SJCRH30 (cell line): ENCODE data around the gene CFHR3. TPM values are rescaled to one million over a fixed set of nuclear protein-coding genes. Genes with fewer than 3 reads are reported as not detected.
"Not testable (repeated sequence)": the region's sequence is repeated elsewhere in the genome, so short reads cannot be mapped to it uniquely, and the experiment has no call there.

ENCODE experiments used
- DNase-seq, 2 experiments: peaks; one replicate each; pipeline ENCODE4 v3.0.0-alpha.2; 2015 to 2020
- H3K27ac ChIP-seq: fragments of 250-450 bp; sonication (Bioruptor Pico); 2 replicates; pipeline ENCODE4 v1.5.1; 2020; ENCODE audit warnings: mild to moderate bottlenecking, moderate library complexity
- H3K27me3 ChIP-seq: fragments of 250-450 bp; sonication (Bioruptor Pico); 2 replicates; pipeline ENCODE4 v1.5.1; 2020; ENCODE audit warnings: mild to moderate bottlenecking, moderate library complexity
- H3K36me3 ChIP-seq: fragments of 250-450 bp; sonication (Bioruptor Pico); 2 replicates; pipeline ENCODE4 v1.5.1; 2020; ENCODE audit warnings: mild to moderate bottlenecking, moderate library complexity
- H3K4me1 ChIP-seq: fragments of 250-450 bp; sonication (Bioruptor Pico); 2 replicates; pipeline ENCODE4 v1.5.1; 2020; ENCODE audit warnings: mild to moderate bottlenecking, moderate library complexity
- H3K4me3 ChIP-seq: fragments of 250-450 bp; sonication (Bioruptor Pico); 2 replicates; pipeline ENCODE4 v1.5.1; 2020; ENCODE audit warnings: mild to moderate bottlenecking, moderate library complexity
- H3K9me3 ChIP-seq: fragments of 250-450 bp; sonication (Bioruptor Pico); replicated peaks from 2 replicates; pipeline ENCODE4 v1.5.1; 2020; ENCODE audit warnings: mild to moderate bottlenecking, moderate library complexity
- total RNA-seq: library from RNA; depleted of rRNA; stranded (reverse); fragments of >200 nt; shearing (Covaris generic); gene quantifications from 2 replicates; pipeline ENCODE4 v1.2.3, GENCODE V29; 2014; rRNA removed

Gene CFHR3
- total RNA-seq, 1 experiment from 2014 or later: 0.77 TPM

DNA sequence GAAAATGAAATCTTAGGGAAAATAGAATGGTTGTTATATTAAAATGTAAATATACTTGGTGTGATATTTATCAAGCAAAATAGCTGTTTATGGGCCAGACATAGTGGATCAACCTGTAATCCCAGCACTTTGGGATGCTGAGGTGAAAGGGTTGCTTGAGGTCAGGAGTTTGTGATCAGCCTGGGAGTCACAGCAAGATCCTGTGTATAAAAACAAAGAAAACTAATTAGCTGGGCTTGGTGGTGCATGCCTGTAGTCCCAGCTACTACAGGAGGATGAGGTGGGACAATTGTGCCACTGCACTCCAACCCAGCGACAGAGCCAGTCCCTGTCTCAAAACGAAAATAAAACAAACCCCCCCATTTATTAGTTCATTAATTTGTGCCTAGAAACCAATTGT lies 23.3 kb downstream of the CFHR3 start:
- Histone ChIP-seq H3K9me3 (no peaks in the 10 kb centered on the region), H3K27ac (no peak overlapping the region), H3K4me1 (no peaks in the 10 kb centered on the region), H3K36me3 (no peaks in the 10 kb centered on the region), H3K4me3 (no peak overlapping the region), H3K27me3 (no peaks in the 10 kb centered on the region)
- no peak for DNase-seq

DNA sequence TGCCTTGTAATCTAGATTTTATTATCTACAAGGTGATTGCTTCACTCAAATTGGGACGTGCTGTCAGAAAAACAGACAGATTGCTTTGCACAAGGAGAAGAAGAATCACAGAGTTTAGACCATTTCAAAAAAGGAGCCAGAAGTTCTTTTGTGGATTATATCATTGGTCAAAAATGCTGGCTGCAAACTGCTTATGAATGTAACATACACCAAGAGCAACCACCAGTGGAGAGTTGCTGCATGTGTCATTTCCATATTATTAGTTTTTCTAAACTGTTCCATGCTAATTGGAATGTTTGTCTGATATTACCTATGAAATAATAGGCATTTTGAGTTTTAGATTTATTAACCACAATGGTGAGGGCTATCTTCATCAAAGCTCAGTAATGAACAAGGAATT lies 27.3 kb downstream of the CFHR3 start:
- not testable (repeated sequence) for H3K36me3 ChIP-seq, H3K27me3 ChIP-seq, DNase-seq, H3K4me1 ChIP-seq, H3K9me3 ChIP-seq, H3K4me3 ChIP-seq, H3K27ac ChIP-seq

DNA sequence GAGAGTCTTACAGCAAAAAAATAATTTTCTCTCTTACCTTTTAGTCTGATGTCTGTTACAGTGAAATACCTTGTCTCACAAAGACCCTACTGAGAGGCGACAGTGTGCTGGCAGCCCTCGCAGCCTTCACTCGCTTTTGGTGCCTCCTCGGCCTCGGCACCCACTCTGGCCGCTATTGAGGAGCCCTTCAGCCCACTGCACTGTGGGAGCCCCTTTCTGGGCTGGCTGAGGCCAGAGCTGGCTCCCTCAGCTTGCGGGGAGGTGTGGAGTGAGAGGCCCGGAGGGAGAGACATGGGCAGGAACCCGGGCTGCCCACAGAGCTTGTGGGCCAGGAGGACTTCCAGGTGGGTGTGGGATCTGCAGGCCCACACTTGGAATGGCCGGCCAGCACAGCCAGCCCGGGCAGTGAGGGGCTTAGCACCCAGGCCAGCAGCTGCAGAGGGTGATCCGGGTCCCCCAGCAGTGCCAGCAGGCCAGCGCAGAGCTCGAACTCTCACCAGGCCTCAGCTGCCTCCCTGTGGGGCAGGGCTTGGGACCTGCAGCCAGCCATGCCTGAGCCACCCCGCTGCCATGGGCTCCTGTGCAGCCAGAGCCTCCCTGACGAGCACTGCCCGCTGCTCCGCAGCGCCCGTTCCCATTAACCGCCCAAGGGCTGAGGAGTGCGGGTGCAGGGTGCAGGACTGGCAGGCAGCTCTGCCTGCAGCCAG lies 34.0 kb downstream of the CFHR3 start:
- Histone ChIP-seq H3K27ac (no peak overlapping the region), H3K27me3 (no peaks in the 10 kb centered on the region), H3K9me3 (no peaks in the 10 kb centered on the region), H3K36me3 (no peaks in the 10 kb centered on the region), H3K4me3 (no peak overlapping the region), H3K4me1 (no peaks in the 10 kb centered on the region)
- no peak for DNase-seq

DNA sequence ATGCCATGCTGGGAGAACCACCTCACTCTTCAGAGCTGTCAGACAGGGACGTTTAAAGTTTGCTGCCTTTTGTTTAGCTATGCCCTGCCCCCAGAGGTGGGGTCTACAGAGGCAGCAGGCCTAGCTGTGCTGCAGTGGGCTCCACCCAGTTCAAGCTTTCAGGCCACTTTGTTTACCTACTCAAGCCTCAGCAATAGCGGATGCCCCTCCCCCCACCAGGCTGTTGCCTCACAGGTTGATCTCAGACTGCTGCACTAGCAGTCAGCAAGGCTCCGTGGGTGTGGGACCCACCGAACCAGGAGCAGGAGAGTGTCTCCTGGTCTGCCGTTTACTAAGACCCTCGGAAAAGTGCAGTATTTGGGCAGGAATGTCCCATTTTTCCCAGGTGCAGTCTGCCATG lies 42.8 kb downstream of the CFHR3 start:
- not testable (repeated sequence) for DNase-seq, H3K4me1 ChIP-seq, H3K36me3 ChIP-seq, H3K9me3 ChIP-seq, H3K27ac ChIP-seq, H3K4me3 ChIP-seq, H3K27me3 ChIP-seq

DNA sequence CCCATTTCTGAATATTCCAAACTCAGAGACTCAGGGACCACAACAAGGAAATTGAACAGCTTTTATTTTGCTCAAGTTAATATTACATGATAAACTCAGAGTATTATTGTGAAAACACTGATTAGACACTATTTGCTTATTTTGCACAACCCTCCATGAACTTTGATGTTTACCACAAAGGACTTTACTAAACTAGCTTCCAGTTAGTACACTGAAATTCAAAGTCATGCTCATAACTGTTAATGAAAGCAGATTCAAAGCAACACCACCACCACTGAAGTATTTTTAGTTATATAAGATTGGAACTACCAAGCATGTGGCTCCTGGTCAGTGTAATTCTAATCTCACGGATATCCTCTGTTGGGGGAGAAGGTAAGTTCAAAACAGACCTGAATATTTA lies 44.9 kb downstream of the CFHR3 start, which contains the start of gene CFHR1:
TSS of gene CFHR1 (plus strand) at position 201 of the 400 bp plus-strand sequence. CDS start at position 315, 114 bp downstream.
- H3K4me3 ChIP-seq, DNase-seq, H3K9me3 ChIP-seq, H3K4me1 ChIP-seq, H3K27ac ChIP-seq, H3K27me3 ChIP-seq, H3K36me3 ChIP-seq: not testable (repeated sequence)

DNA sequence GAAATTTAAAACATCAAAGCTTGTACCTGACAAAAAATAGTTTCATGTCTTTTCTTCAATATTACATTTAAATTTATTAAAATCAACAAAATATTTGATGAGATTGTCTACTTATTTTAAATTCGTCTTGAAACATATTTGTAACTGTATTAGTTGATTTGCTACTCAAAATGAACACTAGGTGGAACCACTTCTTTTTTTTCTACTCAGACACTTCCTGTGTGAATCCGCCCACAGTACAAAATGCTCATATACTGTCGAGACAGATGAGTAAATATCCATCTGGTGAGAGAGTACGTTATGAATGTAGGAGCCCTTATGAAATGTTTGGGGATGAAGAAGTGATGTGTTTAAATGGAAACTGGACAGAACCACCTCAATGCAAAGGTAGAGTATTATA lies 53.2 kb downstream of the CFHR3 start:
- not testable (repeated sequence) for H3K27me3 ChIP-seq, H3K36me3 ChIP-seq, H3K9me3 ChIP-seq, H3K4me1 ChIP-seq, H3K27ac ChIP-seq, H3K4me3 ChIP-seq
- peak in 1 of 2 experiments; percentile 30 for DNase-seq

Other genes starting within 250 kb of the CFHR3 start
- 1.3 and 2.7 TPM in 2 replicates for gene KCNT2, start 166.4 kb upstream of the CFHR3 start, total RNA-seq
- gene CFH, start 122.8 kb upstream of the CFHR3 start, total RNA-seq: 80.6 and 84.2 TPM in 2 replicates
- 0.10 TPM in 1 of 2 replicates, not detected in the other for gene CFHR1, start 44.9 kb downstream of the CFHR3 start, total RNA-seq
- gene CFHR4, start 113.2 kb downstream of the CFHR3 start, total RNA-seq: not detected in 2 replicates
- not detected in 2 replicates for gene CFHR2, start 168.9 kb downstream of the CFHR3 start, total RNA-seq
- gene CFHR5, start 202.7 kb downstream of the CFHR3 start, total RNA-seq: not detected in 2 replicates